GM19035 (cell line): ENCODE measurements around the gene TCF25.
"Not testable (repeated sequence)": the region's sequence is repeated elsewhere in the genome, so short reads cannot be mapped to it uniquely, and the experiment has no call there.

ENCODE experiments used
- ATAC-seq: cut with Tn5 transposase; IDR thresholded peaks from one replicate; pipeline ENCODE4 v1.9.1; 2021; ENCODE audit not compliant: unreplicated experiment

Gene TCF25

GRCh38 chr16:89871895-89872294 lies 1.5 kb upstream of the TCF25 start:
- no peak for ATAC-seq

DNA sequence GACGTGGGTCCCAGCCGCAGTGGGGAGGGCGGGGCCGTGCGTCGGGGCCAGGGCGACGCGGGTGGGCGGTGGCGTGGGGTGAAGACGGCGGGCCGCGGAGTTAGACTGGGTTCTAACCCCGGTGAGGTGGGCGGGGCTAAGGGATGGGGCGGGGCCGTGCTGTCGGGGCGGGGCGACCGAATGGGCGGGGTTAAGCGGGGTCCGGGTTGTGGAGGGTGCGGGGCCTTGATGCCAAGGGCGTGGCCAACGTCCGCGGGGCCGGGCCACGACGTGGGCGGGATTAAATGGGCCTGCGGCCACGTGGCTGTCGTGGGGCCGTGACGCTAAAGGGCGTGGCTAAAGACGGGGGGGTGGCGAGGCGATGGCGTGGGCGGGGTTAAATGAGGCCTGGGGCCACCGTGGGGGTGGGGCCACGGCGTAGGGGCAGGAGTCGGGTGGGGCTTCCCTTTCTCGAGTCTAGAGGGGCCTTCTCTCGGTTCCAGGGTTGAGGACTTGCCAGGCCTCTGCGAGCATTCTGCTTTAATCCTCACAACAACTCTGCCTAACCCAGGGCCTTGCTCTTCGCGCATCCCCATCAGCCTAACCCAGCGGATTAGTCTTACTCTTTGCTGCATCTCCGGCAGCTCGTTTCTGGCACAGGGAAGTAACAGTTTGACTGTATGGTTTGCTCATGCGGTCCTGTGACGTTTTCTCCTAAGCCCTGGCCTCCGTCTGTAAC lies 739 bp downstream of the TCF25 start:
- peak; percentile 62 for ATAC-seq

- not testable (repeated sequence) for ATAC-seq
These were observed 5.7 kb downstream of the TCF25 start for GRCh38 chr16:89879123-89879522.

- no peak for ATAC-seq
These were observed 7.3 kb downstream of the TCF25 start for GRCh38 chr16:89880477-89881367.

DNA sequence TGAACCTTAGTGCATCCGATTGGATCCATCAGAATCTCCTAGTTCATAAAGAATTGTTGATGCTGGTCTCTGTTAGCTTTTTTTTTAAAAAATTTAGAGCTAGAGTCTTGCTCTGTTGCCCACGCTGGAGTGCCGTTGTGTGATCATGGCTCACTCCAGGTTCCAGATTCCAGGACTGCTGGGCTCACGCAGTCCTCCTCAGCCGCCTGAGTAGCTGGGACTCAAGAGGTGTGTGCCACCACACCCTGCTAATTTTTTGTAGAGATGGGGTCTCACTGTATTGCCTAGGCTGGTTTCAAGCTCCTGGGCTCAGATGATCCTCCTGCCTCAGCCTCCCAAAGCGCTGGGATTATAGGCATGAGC lies 8.0 kb downstream of the TCF25 start:
- ATAC-seq: no peak

DNA sequence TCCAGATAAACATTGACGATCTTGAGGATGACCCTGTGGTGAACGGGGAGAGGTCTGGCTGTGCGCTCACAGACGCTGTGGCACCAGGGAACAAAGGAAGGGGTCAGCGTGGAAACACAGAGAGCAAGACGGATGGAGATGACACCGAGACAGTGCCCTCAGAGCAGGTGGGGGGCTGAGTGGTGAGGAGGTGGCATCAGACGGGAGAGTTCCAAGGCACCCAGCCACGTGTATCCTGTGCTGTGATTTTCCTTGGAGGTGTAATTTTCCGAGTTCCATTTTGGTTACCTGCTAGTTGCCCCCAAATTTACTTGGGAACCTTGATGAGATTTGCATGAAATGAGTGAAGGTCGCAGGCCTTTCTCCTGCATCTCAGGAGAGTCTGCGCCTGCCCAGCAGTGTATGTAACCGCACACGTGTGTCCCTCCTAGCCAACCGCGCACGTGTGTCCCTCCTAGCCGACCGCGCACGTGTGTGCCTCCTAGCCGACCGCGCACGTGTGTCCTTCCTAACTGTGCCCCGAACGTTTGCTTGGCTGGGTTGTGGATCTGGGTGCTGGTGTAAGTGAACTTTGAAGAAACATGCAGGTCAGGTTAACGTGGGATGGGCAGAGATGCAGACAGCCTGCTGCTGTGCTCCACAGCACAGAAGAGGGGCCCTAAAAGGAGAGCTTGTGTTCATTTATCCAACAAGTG lies 10.1 kb downstream of the TCF25 start:
- no peak for ATAC-seq

GRCh38 chr16:89884041-89884421 lies 10.6 kb downstream of the TCF25 start:
- no peak for ATAC-seq

DNA sequence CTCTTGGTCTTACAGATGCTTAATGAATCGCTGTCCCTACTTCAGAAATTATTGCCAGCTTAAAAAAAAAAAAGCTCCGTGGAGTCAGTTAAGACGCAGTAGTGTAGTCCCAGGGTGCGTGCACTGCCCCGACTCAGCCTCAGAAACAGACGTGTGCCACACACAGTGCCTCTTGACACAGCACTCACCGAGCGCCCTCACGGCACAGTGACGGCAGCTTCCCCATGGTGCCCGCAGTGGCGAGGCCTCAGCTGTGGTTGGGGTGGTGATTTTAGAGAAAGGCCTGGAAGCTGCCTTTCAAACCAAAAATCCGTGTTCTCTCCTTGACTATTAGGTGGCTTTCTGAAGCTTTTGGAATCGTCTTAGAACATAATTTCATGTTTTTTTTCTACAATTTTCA lies 13.9 kb downstream of the TCF25 start:
- no peak for ATAC-seq

- ATAC-seq: no peak
These were observed 16.8 kb downstream of the TCF25 start for GRCh38 chr16:89890200-89890599.

DNA sequence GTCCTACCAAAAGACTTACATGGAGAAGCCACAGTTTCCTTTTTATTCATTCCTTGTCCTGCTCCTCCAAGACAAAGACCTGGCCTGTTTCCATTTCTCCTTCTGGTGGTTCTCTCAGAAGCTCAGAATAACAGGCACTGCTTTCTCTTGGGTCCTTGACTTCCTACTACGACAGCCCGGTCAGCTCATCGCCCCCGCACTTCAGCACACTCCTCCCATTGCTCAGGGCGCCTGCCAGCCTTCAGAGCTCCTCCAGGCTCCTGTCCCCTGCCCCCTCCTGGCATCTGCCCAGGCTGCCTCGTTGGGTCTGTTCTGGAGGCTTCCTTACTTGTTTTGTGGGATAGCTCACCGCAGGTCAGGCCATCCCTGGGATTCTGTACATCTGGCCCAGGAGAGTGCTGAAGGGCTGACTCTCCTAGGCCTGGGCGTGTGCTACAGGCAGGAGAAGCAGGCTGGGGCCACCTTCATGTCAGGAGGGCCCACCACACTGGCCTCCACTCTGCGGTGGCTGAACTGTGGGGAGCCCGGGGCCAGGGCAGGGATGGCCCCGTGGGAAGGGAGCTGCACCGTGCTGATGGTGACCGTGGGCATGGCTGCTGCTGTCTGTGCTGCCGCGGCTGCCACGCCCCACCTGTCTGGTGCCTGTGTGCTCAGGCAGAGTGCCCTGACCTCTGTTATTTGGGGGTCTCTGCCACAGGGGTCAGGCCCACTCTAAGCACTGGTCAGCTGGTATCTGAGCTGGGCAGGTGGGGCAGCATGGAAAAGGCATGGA lies 17.7 kb downstream of the TCF25 start:
- no peak for ATAC-seq

GRCh38 chr16:89892055-89892630 lies 18.8 kb downstream of the TCF25 start:
- no peak for ATAC-seq

DNA sequence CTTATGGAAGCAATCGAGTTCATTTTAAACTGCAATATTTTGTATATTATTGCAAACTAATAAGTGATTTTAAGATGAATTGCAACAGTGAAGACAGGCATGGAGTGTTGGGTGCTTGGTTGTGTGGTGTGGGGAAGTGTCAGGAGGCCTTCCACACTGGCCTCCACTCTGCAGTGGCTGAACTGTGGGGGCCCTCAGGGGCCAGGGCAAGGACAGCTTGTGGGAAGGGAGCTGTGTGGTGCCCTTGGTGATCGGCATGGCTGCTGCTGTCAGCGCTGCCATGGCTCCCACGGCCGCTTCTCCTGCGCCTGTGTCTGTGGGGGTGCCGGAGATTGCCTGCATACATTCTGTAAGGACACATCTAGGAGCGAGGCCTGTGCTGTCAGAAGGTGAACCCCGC lies 19.2 kb downstream of the TCF25 start:
- no peak for ATAC-seq

DNA sequence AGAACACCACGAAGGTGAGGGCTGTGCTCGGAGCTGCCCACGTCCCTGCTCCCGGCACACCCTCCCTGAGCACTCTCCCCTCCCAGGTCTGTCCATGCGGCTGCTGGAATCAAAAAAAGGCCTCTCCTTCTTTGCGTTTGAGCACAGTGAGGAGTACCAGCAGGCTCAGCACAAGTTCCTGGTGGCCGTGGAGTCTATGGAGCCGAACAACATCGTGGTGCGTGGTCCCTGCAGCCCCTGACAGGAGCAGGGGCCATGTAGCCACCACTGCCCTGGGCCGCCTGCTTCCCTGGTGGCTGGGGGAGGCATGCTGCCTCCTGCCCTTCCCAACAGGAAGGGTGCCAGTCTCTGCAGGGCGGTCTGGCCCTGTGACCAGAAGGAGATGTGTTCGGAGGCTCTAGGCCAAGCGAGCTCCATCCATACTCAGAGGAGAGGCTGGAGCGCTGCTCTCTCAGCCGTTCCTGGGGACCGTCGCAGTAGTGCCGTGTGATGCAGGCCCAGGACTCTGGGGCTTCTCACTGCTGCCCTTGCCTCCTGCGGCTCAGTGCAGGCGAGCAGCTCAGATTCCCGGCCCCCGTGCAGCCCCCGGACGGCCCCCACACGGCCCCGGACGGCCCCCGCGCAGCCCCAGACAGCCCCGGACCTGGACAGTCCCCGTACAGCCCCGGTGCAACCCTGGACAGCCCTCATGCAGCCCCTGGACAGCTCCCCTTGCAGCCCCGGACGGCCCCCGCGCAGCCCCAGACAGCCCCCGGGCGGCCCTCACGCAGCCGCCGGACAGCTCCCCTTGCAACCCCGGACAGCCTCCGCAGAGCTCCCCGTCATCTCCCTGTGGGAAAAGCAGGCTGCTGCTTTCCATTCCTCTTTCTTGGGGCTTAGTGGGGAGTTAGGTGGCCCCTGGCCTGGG lies 20.5 kb downstream of the TCF25 start:
- ATAC-seq: no peak

GRCh38 chr16:89895482-89896250 lies 22.3 kb downstream of the TCF25 start:
- ATAC-seq: no peak

DNA sequence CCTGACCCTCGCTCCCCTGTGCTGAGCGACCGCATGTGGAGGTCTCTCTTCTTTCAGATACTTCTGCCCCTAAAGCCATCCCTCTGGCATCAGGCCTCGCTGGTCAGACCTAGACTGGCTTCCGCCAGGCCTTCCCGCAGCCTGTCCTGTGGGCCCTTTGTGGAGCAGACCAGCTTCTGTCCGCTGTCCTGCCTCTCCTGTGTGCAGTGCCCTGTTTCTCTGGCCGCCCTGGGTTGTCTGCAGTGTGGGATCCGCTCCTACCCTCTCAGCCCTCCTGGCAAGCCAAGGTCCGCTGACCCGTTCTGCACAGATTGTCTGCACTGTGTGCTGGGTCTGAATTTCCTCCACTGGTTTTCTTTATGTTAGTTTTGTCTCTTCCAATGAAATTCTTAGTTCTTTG lies 23.8 kb downstream of the TCF25 start:
- no peak for ATAC-seq

DNA sequence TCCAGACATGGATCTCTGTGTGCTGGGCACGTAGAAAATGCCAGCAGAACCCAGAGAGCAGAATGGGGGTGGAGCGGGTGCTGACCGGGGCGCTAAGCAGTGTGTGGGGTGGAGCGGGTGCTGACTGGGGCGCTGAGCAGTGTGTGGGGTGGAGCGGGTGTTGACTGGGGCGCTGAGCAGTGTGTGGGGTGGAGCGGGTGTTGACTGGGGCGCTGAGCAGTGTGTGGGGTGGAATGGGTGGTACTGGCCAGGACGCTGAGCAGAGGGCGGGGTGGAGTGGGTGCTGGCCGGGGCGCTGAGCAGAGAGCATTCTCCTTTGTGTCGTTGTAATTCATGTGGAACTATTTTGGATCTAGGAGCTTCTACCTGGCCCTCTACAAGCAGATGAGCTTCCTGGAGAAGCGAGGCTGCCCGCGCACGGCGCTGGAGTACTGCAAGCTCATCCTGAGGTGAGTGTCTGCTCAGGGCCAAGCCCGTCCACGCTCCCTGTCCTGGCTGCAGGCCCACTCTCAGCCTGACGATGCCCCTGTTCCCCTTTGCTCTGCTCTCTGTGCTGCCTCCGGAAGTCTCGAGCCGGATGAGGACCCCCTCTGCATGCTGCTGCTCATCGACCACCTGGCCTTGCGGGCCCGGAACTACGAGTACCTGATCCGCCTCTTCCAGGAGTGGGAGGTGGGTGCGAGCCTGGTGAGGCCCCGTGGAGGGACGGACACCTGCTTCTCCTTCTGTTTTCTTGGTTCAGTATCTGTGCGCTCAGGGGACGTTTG lies 25.0 kb downstream of the TCF25 start:
- no peak for ATAC-seq

GRCh38 chr16:89899879-89900481 lies 26.6 kb downstream of the TCF25 start:
- no peak for ATAC-seq

GRCh38 chr16:89900885-89901284 lies 27.5 kb downstream of the TCF25 start:
- ATAC-seq: no peak
